Measurements from ENCODE around the gene LMNA.
A peak's percentile ranks its signal among the peaks of the same experiment; 100 is the strongest.
"Not testable (repeated sequence)": the region's sequence is repeated elsewhere in the genome, so short reads cannot be mapped to it uniquely, and the experiment has no call there.

LMNA gene

GRCh38 chr1:156124557-156125483, 10.3 kb downstream of the LMNA start:
- Histone ChIP-seq H3K27ac (ENCODE audit: insufficient read depth in 1 of 2, low read depth in 1 of 2, low read length in 2 of 2, poor library complexity in 1 of 2, severe bottlenecking in 2 of 2) (peak overlapping the region in 1 of 2 experiments; percentile 58), H3K4me3 (ENCODE audit: control insufficient read depth in 1 of 7, extremely low read depth in 1 of 7, insufficient read depth in 4 of 7, low read depth in 2 of 7, low read length in 6 of 7) (peak overlapping the region in 1 of 7 experiments; percentile 17), H3K4me1 (ENCODE audit: control extremely low read depth in 1 of 4, control insufficient read depth in 4 of 4, insufficient read depth in 4 of 4, low read length in 3 of 4) (peaks cover 7 to 79% (median 73%) of the 10 kb centered on the region in 4 experiments), H3K27me3 (replicated peaks in 2 of 5; ENCODE audit: control insufficient read depth in 4 of 5, insufficient read depth in 5 of 5, low read length in 4 of 5) (peaks cover 0 to 4% (median 0%) of the 10 kb centered on the region in 5 experiments), H3K9me3 (ENCODE audit: control extremely low read depth in 1 of 5, control insufficient read depth in 4 of 5, insufficient read depth in 2 of 5, low read depth in 1 of 5, low read length in 4 of 5) (no peaks in the 10 kb centered on the region), H3K36me3 (ENCODE audit: control insufficient read depth in 4 of 4, insufficient read depth in 4 of 4, low read length in 3 of 4) (no peaks in the 10 kb centered on the region)
- CTCF ChIA-PET = interaction anchor here (0.6 to 33.0 kb wide), 3 partner anchors 8 to 29 kb away, joined by 3 to 1191 read pairs (median 115); partner anchors contain the start of genes LMNA and MEX3A
- POLR2A ChIA-PET = interaction anchor here (1.4 to 1.6 kb wide), 2 partner anchors 10 kb away, joined by 8 read pairs; partner anchors contain the start of gene LMNA
- WGBS (ENCODE audit: insufficient coverage) = 84% methylated on average over 15 of the region's 17 CpGs
- peak in 2 of 3 donors; percentile 47 to 61 for DNase-seq

- not testable (repeated sequence) for DNase-seq; H3K36me3 ChIP-seq (ENCODE audit: control insufficient read depth in 4 of 4, insufficient read depth in 4 of 4, low read length in 3 of 4); H3K9me3 ChIP-seq (ENCODE audit: control extremely low read depth in 1 of 5, control insufficient read depth in 4 of 5, insufficient read depth in 2 of 5, low read depth in 1 of 5, low read length in 4 of 5); H3K27me3 ChIP-seq (replicated peaks in 2 of 5; ENCODE audit: control insufficient read depth in 4 of 5, insufficient read depth in 5 of 5, low read length in 4 of 5)
- ChIA-PET POLR2A (interaction anchor here (0.6 to 2.0 kb wide), 7 partner anchors 11 to 124 kb away, joined by 3 to 16 read pairs (median 4); partner anchors contain the start of gene LMNA), CTCF (interaction anchor here (0.6 to 33.0 kb wide), 4 partner anchors 9 to 75 kb away, joined by 3 to 1191 read pairs (median 59); partner anchors contain the start of genes LMNA and MEX3A)
- WGBS (ENCODE audit: insufficient coverage) = 96% methylated on average over 7 of the region's 10 CpGs
- Histone ChIP-seq H3K4me1 (ENCODE audit: control extremely low read depth in 1 of 4, control insufficient read depth in 4 of 4, insufficient read depth in 4 of 4, low read length in 3 of 4) (peaks cover 5 to 78% (median 71%) of the 10 kb centered on the region in 4 experiments), H3K4me3 (ENCODE audit: control insufficient read depth in 1 of 7, extremely low read depth in 1 of 7, insufficient read depth in 4 of 7, low read depth in 2 of 7, low read length in 6 of 7) (peak overlapping the region in 2 of 7 experiments; percentile 10 to 61), H3K27ac (ENCODE audit: insufficient read depth in 1 of 2, low read depth in 1 of 2, low read length in 2 of 2, poor library complexity in 1 of 2, severe bottlenecking in 2 of 2) (peak overlapping the region in 1 of 2 experiments; percentile 92)
Observed at GRCh38 chr1:156125544-156125943, 11.0 kb downstream of the LMNA start.

GRCh38 chr1:156126043-156126629, 11.6 kb downstream of the LMNA start:
- ChIA-PET CTCF (interaction anchor here (0.6 to 33.0 kb wide), 4 partner anchors 9 to 193 kb away, joined by 3 to 1191 read pairs (median 62); partner anchors contain the start of genes LMNA and MEX3A), POLR2A (interaction anchor here (0.6 to 2.0 kb wide), 8 partner anchors 11 to 125 kb away, joined by 3 to 16 read pairs (median 4); partner anchors contain the start of gene LMNA)
- 9% methylated on average over 9 of the region's 11 CpGs for WGBS (ENCODE audit: insufficient coverage)
- peaks cover 5 to 78% (median 71%) of the 10 kb centered on the region in 4 experiments for H3K4me1 ChIP-seq (ENCODE audit: control extremely low read depth in 1 of 4, control insufficient read depth in 4 of 4, insufficient read depth in 4 of 4, low read length in 3 of 4)
- peak overlapping the region; percentile 89 to 92 for H3K27ac ChIP-seq (ENCODE audit: insufficient read depth in 1 of 2, low read depth in 1 of 2, low read length in 2 of 2, poor library complexity in 1 of 2, severe bottlenecking in 2 of 2)
- peaks cover 0 to 4% (median 0%) of the 10 kb centered on the region in 5 experiments for H3K27me3 ChIP-seq (replicated peaks in 2 of 5; ENCODE audit: control insufficient read depth in 4 of 5, insufficient read depth in 5 of 5, low read length in 4 of 5)
- H3K36me3 ChIP-seq (ENCODE audit: control insufficient read depth in 4 of 4, insufficient read depth in 4 of 4, low read length in 3 of 4) = peaks cover 0 to 4% (median 2%) of the 10 kb centered on the region in 4 experiments
- H3K4me3 ChIP-seq (ENCODE audit: control insufficient read depth in 1 of 7, extremely low read depth in 1 of 7, insufficient read depth in 4 of 7, low read depth in 2 of 7, low read length in 6 of 7) = peak overlapping the region in 5 of 7 experiments; percentile 8 to 61 (median 50)
- H3K9me3 ChIP-seq (ENCODE audit: control extremely low read depth in 1 of 5, control insufficient read depth in 4 of 5, insufficient read depth in 2 of 5, low read depth in 1 of 5, low read length in 4 of 5) = no peaks in the 10 kb centered on the region
- peak; percentile 92 to 97 (median 96) for DNase-seq

- Histone ChIP-seq H3K4me1 (ENCODE audit: control extremely low read depth in 1 of 4, control insufficient read depth in 4 of 4, insufficient read depth in 4 of 4, low read length in 3 of 4) (peaks cover 5 to 78% (median 71%) of the 10 kb centered on the region in 4 experiments), H3K27ac (ENCODE audit: insufficient read depth in 1 of 2, low read depth in 1 of 2, low read length in 2 of 2, poor library complexity in 1 of 2, severe bottlenecking in 2 of 2) (peak overlapping the region; percentile 89 to 92), H3K36me3 (ENCODE audit: control insufficient read depth in 4 of 4, insufficient read depth in 4 of 4, low read length in 3 of 4) (peaks cover 0 to 9% (median 2%) of the 10 kb centered on the region in 4 experiments), H3K9me3 (ENCODE audit: control extremely low read depth in 1 of 5, control insufficient read depth in 4 of 5, insufficient read depth in 2 of 5, low read depth in 1 of 5, low read length in 4 of 5) (no peaks in the 10 kb centered on the region), H3K4me3 (ENCODE audit: control insufficient read depth in 1 of 7, extremely low read depth in 1 of 7, insufficient read depth in 4 of 7, low read depth in 2 of 7, low read length in 6 of 7) (peak overlapping the region in 6 of 7 experiments; percentile 8 to 61 (median 45)), H3K27me3 (replicated peaks in 2 of 5; ENCODE audit: control insufficient read depth in 4 of 5, insufficient read depth in 5 of 5, low read length in 4 of 5) (no peaks in the 10 kb centered on the region)
- POLR2A ChIA-PET = interaction anchor here (0.6 to 2.0 kb wide), 11 partner anchors 8 to 86 kb away, joined by 3 to 16 read pairs (median 4); partner anchors contain the start of genes LMNA and PMF1
- WGBS (ENCODE audit: insufficient coverage) = 50% methylated on average over 13 of the region's 15 CpGs
- DNase-seq = peak; percentile 94 to 97 (median 97)
- CTCF ChIA-PET = interaction anchor here (0.8 to 33.0 kb wide), 8 partner anchors 10 to 192 kb away, joined by 3 to 1191 read pairs (median 11); partner anchors contain the start of genes LMNA and MEX3A
Observed at GRCh38 chr1:156126630-156127534, 12.4 kb downstream of the LMNA start.

- no peaks in the 10 kb centered on the region for H3K27me3 ChIP-seq (replicated peaks in 2 of 5; ENCODE audit: control insufficient read depth in 4 of 5, insufficient read depth in 5 of 5, low read length in 4 of 5)
- DNase-seq = no peak
- no peaks in the 10 kb centered on the region for H3K9me3 ChIP-seq (ENCODE audit: control extremely low read depth in 1 of 5, control insufficient read depth in 4 of 5, insufficient read depth in 2 of 5, low read depth in 1 of 5, low read length in 4 of 5)
- 93% methylated on average over 1 of the region's 2 CpGs for WGBS (ENCODE audit: insufficient coverage)
- ChIA-PET CTCF (interaction anchor here (1.2 to 33.0 kb wide), 8 partner anchors 9 to 191 kb away, joined by 3 to 1191 read pairs (median 11); partner anchors contain the start of genes LMNA and MEX3A), POLR2A (interaction anchor here (1.9 to 3.1 kb wide), 2 partner anchors 31 to 85 kb away, joined by 6 to 18 read pairs; partner anchors contain the start of gene PMF1)
- H3K4me3 ChIP-seq (ENCODE audit: control insufficient read depth in 1 of 7, extremely low read depth in 1 of 7, insufficient read depth in 4 of 7, low read depth in 2 of 7, low read length in 6 of 7) = no peak overlapping the region
- no peak overlapping the region for H3K27ac ChIP-seq (ENCODE audit: insufficient read depth in 1 of 2, low read depth in 1 of 2, low read length in 2 of 2, poor library complexity in 1 of 2, severe bottlenecking in 2 of 2)
- peaks cover 5 to 68% (median 62%) of the 10 kb centered on the region in 4 experiments for H3K4me1 ChIP-seq (ENCODE audit: control extremely low read depth in 1 of 4, control insufficient read depth in 4 of 4, insufficient read depth in 4 of 4, low read length in 3 of 4)
- H3K36me3 ChIP-seq (ENCODE audit: control insufficient read depth in 4 of 4, insufficient read depth in 4 of 4, low read length in 3 of 4) = peaks cover 0 to 12% (median 2%) of the 10 kb centered on the region in 4 experiments
Observed at GRCh38 chr1:156128308-156128653, 13.8 kb downstream of the LMNA start.
